ENCODE results near the gene UBE2N.

Gene UBE2N

DNA sequence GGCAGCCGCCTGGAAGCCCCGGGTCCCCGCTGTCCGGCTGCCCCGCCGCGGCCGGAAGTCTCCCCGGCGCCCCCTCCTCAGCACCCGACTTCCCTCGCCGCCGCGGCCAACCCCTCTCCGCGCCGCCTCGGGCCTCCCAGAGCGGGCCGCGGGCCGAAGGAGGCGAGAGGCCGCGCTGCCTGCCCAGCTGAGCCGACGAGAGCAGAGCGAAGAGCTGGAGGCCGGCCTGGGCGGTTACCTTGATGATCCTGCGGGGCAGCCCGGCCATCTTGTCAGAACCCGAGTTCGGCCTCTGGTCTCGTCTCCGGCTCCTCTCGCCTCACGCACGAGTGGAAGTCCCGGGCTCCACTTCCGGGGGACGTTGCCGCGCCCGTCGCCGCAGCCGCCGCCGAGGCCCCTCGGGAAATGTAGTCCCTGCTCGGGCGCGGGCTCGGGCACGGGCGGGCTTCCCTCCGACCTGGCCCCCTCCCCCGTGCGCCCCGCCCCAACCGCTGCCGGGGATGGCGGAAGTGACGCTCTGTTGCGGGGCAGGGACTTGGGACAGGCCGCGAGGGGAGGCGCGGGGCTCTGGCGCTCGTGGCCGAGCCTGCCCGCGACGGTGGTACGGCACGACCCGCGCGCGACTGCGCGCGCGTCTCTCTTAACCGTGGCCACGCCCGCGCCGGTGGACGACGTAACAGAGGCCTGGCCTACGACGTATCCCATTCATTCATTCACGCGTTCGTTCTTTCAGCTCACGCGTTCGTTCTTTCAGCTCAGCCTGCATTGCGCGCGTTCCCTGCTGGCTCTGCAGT, at the start of gene UBE2N:
TSS of gene UBE2N (minus strand) at position 331 of the 794 bp plus-strand sequence. CDS start at position 268, 63 bp downstream.
- DNase-seq = peak; percentile 98

- no peak for DNase-seq
These were observed 42.7 kb upstream of the UBE2N start for GRCh38 chr12:93484315-93484981.

DNA sequence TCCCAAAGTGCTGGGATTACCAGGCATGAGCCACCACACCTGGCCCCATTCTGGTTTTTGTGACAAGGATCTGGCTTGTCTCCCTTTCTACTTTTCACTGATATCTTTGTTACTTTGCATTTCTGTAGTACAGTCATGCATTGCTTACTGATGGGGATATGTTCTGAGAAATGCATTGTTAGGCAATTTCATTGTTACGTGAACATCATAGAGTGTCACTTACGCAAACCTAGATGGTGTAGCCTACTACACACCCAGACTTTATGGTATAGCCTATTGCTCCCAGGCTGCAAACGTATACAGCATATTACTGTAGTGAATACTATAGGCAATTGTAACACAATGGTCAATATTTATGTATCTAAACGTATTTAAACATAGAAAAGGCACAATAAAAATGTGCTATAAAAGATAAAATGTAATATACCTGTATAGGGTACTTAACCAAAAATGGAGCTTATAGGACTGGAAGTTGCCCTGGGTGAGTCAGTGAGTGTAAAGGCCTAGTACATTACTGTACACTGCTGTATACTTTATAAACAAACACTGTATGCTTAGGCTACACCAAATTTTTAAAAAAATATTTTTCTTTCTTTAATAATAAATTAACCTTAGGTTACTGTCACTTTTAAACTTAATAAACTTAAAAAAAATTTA, 41.5 kb upstream of the UBE2N start:
- DNase-seq = no peak

- DNase-seq = no peak
These were observed 41.0 kb upstream of the UBE2N start for GRCh38 chr12:93482721-93483120.

DNA sequence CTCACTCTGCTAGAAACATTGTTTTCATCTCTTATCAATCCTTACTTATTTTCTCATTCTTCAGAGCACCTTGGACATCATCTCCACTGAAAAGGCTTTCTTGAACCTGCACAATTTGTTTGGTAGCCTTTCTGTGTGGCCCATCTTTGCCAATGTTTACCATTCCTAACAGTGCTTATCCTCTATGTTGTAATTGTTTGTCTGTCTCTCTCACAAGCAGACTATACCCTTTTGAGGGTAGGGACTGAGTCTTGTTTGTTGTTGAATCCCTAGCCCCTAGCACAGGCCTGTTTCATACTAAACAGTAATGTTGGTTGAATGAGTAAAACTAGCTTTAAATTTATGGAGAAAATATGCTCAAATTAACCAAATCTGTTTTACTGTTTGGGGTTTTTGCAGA, 34.8 kb upstream of the UBE2N start:
- DNase-seq = no peak

GRCh38 chr12:93469386-93469785, 27.6 kb upstream of the UBE2N start:
- DNase-seq = no peak

DNA sequence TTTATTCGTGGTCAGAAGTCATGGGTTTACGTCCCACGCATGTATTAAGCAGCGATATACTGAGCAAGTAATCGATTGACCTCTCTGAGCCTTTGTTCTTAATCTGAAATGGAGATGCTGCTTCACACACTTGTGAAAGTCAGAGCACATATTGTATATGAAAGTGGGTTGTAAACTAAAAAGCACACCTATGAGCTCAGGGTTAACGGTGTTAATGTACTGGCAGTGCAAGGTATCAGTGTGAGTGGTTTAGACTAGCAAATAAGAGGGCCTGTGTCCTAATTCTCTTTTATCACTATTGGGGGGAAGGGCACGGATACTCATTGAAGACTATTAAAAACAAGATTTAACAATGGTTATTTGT, 26.2 kb upstream of the UBE2N start:
- no peak for DNase-seq

- DNase-seq = peak; percentile 98
These were observed 25.7 kb upstream of the UBE2N start, which contains the start of gene MRPL42 for GRCh38 chr12:93467351-93468007. Gene MRPL42 (plus strand): TSS chr12:93467514. CDS start chr12:93469286, 1,772 bp downstream.

- no peak for DNase-seq
These were observed 25.0 kb upstream of the UBE2N start for GRCh38 chr12:93466625-93467350.

- no peak for DNase-seq
These were observed 24.1 kb upstream of the UBE2N start for GRCh38 chr12:93465841-93466240.

DNA sequence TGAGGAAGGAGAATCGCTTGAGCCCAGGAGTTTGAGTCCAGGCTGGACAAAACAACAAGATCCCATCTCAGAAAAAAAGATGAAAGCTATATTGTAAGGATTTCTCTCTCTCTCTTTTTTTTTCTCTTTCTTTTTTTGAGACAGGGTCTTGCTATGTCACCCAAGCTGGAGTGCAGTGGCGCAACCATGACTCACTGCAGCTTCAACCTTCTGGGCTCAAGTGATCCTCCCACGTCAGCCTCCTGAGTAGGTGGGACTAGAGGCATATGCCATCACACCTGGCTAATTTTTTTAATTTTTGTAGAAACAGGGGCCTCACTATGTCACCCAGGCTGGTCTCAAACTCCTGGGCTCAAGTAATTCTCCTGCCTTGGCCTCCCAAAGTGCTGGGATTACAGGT, 19.8 kb upstream of the UBE2N start:
- DNase-seq = no peak

DNA sequence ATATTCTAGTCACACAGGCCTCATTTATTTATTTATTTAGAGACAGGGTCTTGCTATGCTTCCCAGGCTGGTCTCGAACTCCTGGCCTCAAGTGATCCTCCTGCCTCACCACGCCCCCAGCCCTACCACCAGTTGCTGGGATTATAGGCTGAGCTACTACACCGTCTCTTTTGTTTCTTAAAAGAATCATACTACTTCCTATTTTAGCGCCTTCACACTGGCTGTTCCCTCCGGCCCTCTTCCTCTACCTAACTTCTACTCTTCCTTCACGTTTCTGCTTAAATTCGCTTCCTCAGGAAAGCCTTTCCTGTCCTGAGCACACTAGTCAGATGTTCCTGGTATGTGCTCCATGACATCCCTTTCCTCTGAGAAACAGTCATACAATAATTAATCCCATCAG, 19.2 kb upstream of the UBE2N start:
- no peak for DNase-seq

DNA sequence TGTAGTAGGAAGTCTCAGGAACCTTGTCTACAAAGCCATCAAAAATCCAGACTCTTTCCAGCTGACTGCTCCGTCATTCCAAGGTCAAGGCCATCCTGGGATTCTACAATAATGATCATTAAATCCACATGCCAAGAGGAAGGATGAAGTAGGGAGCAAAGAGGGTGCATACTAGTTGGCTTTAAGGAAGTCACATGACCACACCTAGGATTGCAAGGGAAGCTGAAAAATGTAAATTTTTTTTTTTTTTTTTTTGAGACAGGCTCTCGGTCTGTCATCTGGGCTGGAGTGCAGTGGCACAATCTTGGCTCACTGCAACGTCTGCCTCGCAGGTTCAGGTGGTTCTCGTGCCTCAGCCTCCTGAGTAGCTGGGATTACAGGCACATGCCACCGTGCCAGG, 18.3 kb upstream of the UBE2N start:
- no peak for DNase-seq

DNA sequence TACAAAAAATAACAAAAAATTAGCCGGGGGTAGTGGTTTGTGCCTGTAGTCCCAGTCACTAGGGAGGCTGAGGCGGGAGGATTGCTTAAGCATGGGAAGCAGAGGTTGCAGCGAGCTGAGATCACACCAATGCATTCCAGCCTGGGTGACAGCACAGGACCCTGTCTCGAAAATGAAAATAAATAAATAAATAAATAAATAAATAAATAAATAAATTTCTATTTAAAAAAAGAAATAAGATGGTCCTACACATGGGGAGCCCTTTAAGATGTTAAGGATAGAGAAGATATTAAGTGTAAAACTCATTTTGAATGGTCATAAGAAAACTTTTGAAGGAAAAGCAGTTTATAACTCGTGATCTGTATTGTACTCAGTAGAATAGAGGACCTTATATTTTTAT, 17.4 kb upstream of the UBE2N start:
- no peak for DNase-seq

DNA sequence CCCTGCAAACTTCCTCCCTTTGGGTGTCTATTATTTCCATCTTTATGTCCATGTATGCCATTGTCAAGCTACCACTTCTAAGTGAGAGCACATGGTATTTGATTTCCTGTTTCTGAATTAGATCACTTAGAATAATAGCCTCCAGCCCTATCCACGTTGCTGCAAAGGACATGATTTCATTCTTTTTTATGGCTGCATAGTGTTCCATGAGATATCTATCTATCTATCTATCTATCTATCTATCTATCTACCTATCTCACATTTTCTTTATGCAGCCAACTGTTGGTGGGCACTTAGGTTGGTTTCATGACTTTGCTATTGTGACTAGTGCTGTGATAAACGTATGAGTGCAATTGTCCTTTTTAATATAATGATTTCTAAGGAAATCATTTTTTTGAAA, 14.3 kb upstream of the UBE2N start:
- DNase-seq = no peak

DNA sequence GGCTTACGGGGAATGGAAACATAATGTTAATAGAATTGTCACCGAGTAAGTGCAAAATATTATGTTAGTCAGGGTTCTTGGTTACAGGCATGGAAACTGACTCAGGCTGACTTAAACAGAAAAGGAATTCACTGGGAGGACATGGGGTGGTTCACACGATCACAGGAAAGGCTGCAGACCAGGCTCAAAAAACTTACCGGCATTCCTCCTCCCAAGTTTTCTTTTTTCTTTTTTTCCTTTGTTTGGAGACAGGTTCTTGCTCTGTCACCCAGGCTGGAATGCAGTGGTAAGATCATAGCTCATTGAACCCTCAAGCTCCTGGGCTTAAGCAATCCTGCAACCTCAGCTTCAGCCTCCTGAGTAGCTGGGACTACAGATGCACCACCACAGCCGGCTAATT, 11.9 kb upstream of the UBE2N start:
- no peak for DNase-seq

DNA sequence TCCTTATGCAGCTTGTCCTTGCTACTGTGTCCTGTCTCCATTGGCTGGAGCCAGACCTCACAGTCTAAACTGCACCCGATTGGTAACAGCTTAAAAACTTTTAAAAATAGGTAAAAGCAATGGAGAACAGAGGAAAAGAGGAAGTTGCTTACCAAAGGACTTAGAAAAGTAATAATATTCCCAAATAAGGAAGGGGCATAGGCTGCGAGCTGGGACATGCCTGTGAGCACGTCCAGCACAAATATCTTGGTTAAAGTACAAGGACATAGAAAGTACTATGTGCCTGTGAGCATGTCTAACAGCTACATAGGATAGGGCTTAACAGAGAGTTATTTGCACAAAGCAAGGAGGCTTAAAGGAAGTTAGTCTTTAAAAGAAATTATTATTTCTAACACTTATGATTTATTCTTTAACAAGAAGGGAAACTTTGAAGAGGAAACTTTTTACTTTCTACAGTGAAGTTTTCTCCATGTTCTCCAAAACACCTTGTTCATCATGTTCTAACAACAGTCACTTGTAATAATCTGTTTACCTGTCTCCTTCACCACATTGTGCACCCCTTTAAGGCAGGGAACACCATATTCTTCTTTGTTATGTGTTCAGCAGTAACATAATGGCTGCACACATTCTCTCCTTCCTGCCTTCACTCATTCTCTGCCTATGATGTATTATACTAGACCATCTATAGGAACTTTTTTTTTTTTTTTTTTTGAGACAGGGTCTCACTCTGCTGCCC, 9.8 kb upstream of the UBE2N start:
- DNase-seq = no peak

GRCh38 chr12:93449277-93449676, 7.5 kb upstream of the UBE2N start:
- no peak for DNase-seq

- no peak for DNase-seq
These were observed 7.0 kb upstream of the UBE2N start for GRCh38 chr12:93448796-93449195.

DNA sequence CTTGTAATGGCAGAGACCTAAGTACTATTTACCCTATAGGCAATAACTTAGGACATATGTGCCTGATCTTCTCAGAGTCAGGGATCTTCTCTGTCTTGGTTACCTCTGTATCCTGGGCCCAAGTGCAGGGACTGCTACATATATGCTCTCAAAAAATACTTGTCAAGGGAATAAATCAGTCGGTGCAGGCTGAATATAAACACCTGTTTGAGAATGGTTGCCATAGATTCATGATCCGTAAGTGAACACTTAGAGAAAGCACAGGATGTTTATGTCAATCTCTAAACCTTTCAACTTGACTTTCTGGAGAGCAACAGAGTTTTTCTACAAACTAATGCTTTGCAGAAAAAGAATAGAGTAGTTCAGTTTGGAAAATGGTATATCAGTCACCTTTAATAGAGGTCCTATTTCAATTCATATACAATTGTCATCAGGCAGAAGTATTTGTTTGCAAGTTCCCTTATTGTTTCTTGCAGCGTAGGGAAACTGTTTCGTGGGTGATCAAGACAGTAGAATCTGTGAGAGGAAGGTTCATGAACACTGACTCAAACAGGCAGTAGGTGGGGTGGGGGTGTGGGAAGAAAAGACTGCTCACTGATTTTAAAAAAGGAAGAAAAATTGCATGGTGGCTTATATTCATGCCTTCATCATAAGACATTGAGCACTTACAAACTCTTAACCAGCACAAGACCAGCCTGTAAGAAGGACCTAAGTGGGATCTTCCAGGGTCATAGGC, 6.0 kb upstream of the UBE2N start:
- no peak for DNase-seq

DNA sequence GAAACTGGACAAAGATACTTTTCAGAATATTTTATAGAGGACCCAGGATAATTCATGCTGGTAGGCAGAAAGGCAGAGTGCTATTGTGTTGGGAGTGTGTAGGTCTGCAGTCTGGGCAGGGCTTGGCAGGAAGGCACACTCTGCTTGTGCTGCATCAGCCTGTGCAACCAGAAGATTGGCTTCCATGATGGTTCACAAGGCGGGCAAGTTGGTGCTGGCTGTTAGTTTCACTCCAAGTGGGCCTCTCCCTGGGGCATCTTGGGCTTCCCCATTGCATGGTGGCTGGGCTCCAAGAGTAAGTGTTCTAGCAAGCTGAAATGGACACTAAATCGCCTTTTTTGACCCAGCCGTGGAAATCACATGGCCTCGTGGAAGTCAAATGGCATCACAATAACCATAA, 1.8 kb upstream of the UBE2N start:
- no peak for DNase-seq

Data from activated CD8-positive, alpha-beta memory T cell treated with anti-CD3 and anti-CD28 coated beads for 24 hours (primary cell).